GM23338 (cell line): Measurements from ENCODE around the gene CHRNA4. TPM values are rescaled to one million over a fixed set of nuclear protein-coding genes. Genes with fewer than 3 reads are reported as not detected.

Experiments
- ATAC-seq: fragments of 200-7000 bp; cut with Tn5 transposase; 3 replicates; pipeline ENCODE4 v1.9.1; 2020
- DNase-seq: peaks from one replicate; pipeline ENCODE4 v3.0.0-alpha.2; 2015; ENCODE audit warnings: low spot score
- H2AFZ ChIP-seq: fragments of 200-600 bp; sonication (generic); 2 replicates; pipeline ENCODE4 v1.8.0; 2016; ENCODE audit warnings: antibody characterized with exemption, mild to moderate bottlenecking, moderate library complexity
- H3F3A ChIP-seq: fragments of 200-600 bp; sonication (generic); replicated peaks from 2 replicates; pipeline ENCODE4 v1.8.0; 2017; ENCODE audit warnings: antibody characterized with exemption, mixed run types, low read depth
- H3K27ac ChIP-seq: fragments of 200-600 bp; sonication (generic); 2 replicates; pipeline ENCODE4 v1.6.1; 2016; ENCODE audit warnings: low read depth
- H3K27me3 ChIP-seq: fragments of 200-600 bp; sonication (generic); 2 replicates; pipeline ENCODE4 v1.8.0; 2016; ENCODE audit warnings: mild to moderate bottlenecking, mixed run types, moderate library complexity; ENCODE audit not compliant: insufficient read depth
- H3K36me3 ChIP-seq: fragments of 200-600 bp; sonication (generic); 2 replicates; pipeline ENCODE4 v1.8.0; 2016; ENCODE audit warnings: mild to moderate bottlenecking; ENCODE audit not compliant: insufficient read depth
- H3K4me1 ChIP-seq: fragments of 200-600 bp; sonication (generic); 2 replicates; pipeline ENCODE4 v1.8.0; 2016; ENCODE audit warnings: mild to moderate bottlenecking, moderate library complexity; ENCODE audit not compliant: insufficient read depth
- H3K4me2 ChIP-seq: fragments of 200-600 bp; sonication (generic); 2 replicates; pipeline ENCODE4 v1.7.1; 2017; ENCODE audit warnings: mixed run types
- H3K4me3 ChIP-seq: fragments of 200-600 bp; sonication (generic); 2 replicates; pipeline ENCODE4 v1.6.1; 2016; ENCODE audit warnings: mixed run types
- H3K79me2 ChIP-seq: fragments of 200-600 bp; sonication (generic); replicated peaks from 2 replicates; pipeline ENCODE4 v1.8.0; 2017; ENCODE audit warnings: mild to moderate bottlenecking; ENCODE audit not compliant: insufficient read depth
- H3K9me2 ChIP-seq: fragments of 200-600 bp; sonication (generic); 2 replicates; pipeline ENCODE4 v1.8.0; 2017; ENCODE audit not compliant: insufficient read depth
- H4K20me1 ChIP-seq: fragments of 200-600 bp; sonication (generic); replicated peaks from 2 replicates; pipeline ENCODE4 v1.8.0; 2017; ENCODE audit warnings: mild to moderate bottlenecking; ENCODE audit not compliant: insufficient read depth
- H3K27ac Mint-ChIP-seq: 2 replicates; pipeline ENCODE4 v1.8.0; 2020; ENCODE audit warnings: inconsistent platforms, mild to moderate bottlenecking, moderate library complexity, mixed read lengths
- H3K27me3 Mint-ChIP-seq: 3 replicates; pipeline ENCODE4 v1.8.0; 2022; ENCODE audit warnings: low read depth, mild to moderate bottlenecking, moderate library complexity, mixed read lengths, inconsistent platforms; ENCODE audit not compliant: insufficient read depth, poor library complexity
- H3K36me3 Mint-ChIP-seq: 3 replicates; pipeline ENCODE4 v1.8.0; 2021; ENCODE audit warnings: low read depth, mild to moderate bottlenecking, inconsistent platforms, moderate library complexity, mixed read lengths
- H3K4me1 Mint-ChIP-seq: 3 replicates; pipeline ENCODE4 v1.8.0; 2020; ENCODE audit warnings: mild to moderate bottlenecking, inconsistent platforms, mixed read lengths
- H3K4me3 Mint-ChIP-seq: 3 replicates; pipeline ENCODE4 v1.8.0; 2021; ENCODE audit warnings: moderate library complexity, mild to moderate bottlenecking, inconsistent platforms, mixed read lengths
- H3K9me3 Mint-ChIP-seq: 3 replicates; pipeline ENCODE4 v1.8.0; 2020; ENCODE audit warnings: moderate library complexity, mild to moderate bottlenecking, inconsistent platforms, mixed read lengths
- CREB1 ChIP-seq: fragments of 250-450 bp; sonication (Bioruptor Pico); IDR thresholded peaks from 2 replicates; pipeline ENCODE4 v1.5.0; 2020; ENCODE audit warnings: low read depth, mild to moderate bottlenecking, moderate library complexity
- EZH2 ChIP-seq: fragments of 200-600 bp; sonication (generic); IDR thresholded peaks from one replicate; pipeline ENCODE4 v1.8.0; 2017; ENCODE audit warnings: antibody characterized with exemption, mild to moderate bottlenecking, low read depth; ENCODE audit not compliant: unreplicated experiment
- EZH2phosphoT487 ChIP-seq: fragments of 200-600 bp; sonication (generic); IDR thresholded peaks from one replicate; pipeline ENCODE4 v1.8.1; 2018; ENCODE audit warnings: antibody characterized with exemption; ENCODE audit not compliant: unreplicated experiment
- POLR2AphosphoS5 ChIP-seq: IDR thresholded peaks from 2 replicates; pipeline ENCODE4 v1.6.1; 2016; ENCODE audit warnings: antibody characterized with exemption, low read depth
- ZNF462 ChIP-seq: fragments of 250-450 bp; sonication (Bioruptor Pico); IDR thresholded peaks from 2 replicates; pipeline ENCODE4 v1.5.0; 2020; ENCODE audit warnings: mild to moderate bottlenecking, moderate library complexity
- polyA plus RNA-seq: library from polyadenylated mRNA; unstranded; fragments of >200 nt; fragmentation: Nextera tagmentation; extraction: Ambion mirVana; gene quantifications from 2 replicates; pipeline ENCODE4 v1.2.1, GENCODE V29; 2016
- total RNA-seq: library from RNA; depleted of rRNA; stranded (reverse); fragments of >200 nt; shearing (Covaris generic); gene quantifications from 2 replicates; pipeline ENCODE4 v1.2.3, GENCODE V29; 2014

CHRNA4 gene
- total and polyA plus RNA-seq, 2 experiments from 2014 or later, result 2.7 to 3.9 TPM

GRCh38 chr20:63298731-63299312 lies 62.3 kb downstream of the CHRNA4 start:
- no peak overlapping the region for H3K4me3 Mint-ChIP-seq
- H3K4me1 ChIP-seq, result peaks cover 16% of the 10 kb centered on the region
- no peak overlapping the region for H3K27ac ChIP-seq
- H3K27ac Mint-ChIP-seq, result no peak overlapping the region
- no peaks in the 10 kb centered on the region for H4K20me1 ChIP-seq
- H3K9me3 Mint-ChIP-seq, result no peaks in the 10 kb centered on the region
- no peak overlapping the region for H2AFZ ChIP-seq
- no peak overlapping the region for H3K4me2 ChIP-seq
- no peaks in the 10 kb centered on the region for H3K36me3 Mint-ChIP-seq
- ATAC-seq (no peak), DNase-seq (no peak)
- H3F3A ChIP-seq, result no peaks in the 10 kb centered on the region
- no peak overlapping the region for H3K4me3 ChIP-seq
- H3K27me3 Mint-ChIP-seq, result peaks cover 20% of the 10 kb centered on the region
- no peaks in the 10 kb centered on the region for H3K36me3 ChIP-seq
- no peaks in the 10 kb centered on the region for H3K79me2 ChIP-seq
- H3K27me3 ChIP-seq, result no peaks in the 10 kb centered on the region
- H3K9me2 ChIP-seq, result no peaks in the 10 kb centered on the region
- H3K4me1 Mint-ChIP-seq, result peaks cover 16% of the 10 kb centered on the region
- no peak for TF ChIP-seq EZH2phosphoT487
- no peak for TF ChIP-seq POLR2AphosphoS5
- TF ChIP-seq CREB1 (CRISPR knock-in tag), result no peak
- TF ChIP-seq EZH2, result no peak
- TF ChIP-seq ZNF462 (CRISPR knock-in tag), result no peak
